BLaER1 (cell line): Measurements from ENCODE around the gene CLRN3.

Experiments
- H3K27ac ChIP-seq: shearing (Covaris generic); formaldehyde crosslinking; 2 replicates; pipeline ENCODE4 v1.8.1; 2022
- H3K27me3 ChIP-seq: shearing (Covaris generic); formaldehyde crosslinking; 2 replicates; pipeline ENCODE4 v1.8.1; 2022
- H3K36me3 ChIP-seq: shearing (Covaris generic); formaldehyde crosslinking; 2 replicates; pipeline ENCODE4 v1.8.1; 2022
- H3K4me1 ChIP-seq: shearing (Covaris generic); formaldehyde crosslinking; 2 replicates; pipeline ENCODE4 v1.8.1; 2022
- H3K4me2 ChIP-seq: shearing (Covaris generic); formaldehyde crosslinking; 2 replicates; pipeline ENCODE4 v1.8.1; 2022
- H3K4me3 ChIP-seq: shearing (Covaris generic); formaldehyde crosslinking; 2 replicates; pipeline ENCODE4 v1.8.1; 2022
- H3K9ac ChIP-seq: shearing (Covaris generic); formaldehyde crosslinking; 2 replicates; pipeline ENCODE4 v1.8.1; 2022
- H3K9me3 ChIP-seq: shearing (Covaris generic); formaldehyde crosslinking; 2 replicates; pipeline ENCODE4 v1.8.1; 2022
- H4K20me1 ChIP-seq: shearing (Covaris generic); formaldehyde crosslinking; 2 replicates; pipeline ENCODE4 v1.8.1; 2022
- Cebpa-rat ChIP-seq: shearing (Covaris generic); IDR thresholded peaks from 2 replicates; pipeline ENCODE4 v1.8.1; 2022

CLRN3 gene

GRCh38 chr10:127888521-127889312 lies 4.0 kb downstream of the CLRN3 start:
- Histone ChIP-seq H3K9me3 (no peaks in the 10 kb centered on the region), H4K20me1 (no peaks in the 10 kb centered on the region), H3K4me1 (peaks cover 13% of the 10 kb centered on the region), H3K9ac (no peak overlapping the region), H3K4me3 (no peak overlapping the region), H3K36me3 (no peaks in the 10 kb centered on the region), H3K27ac (no peak overlapping the region), H3K4me2 (no peak overlapping the region), H3K27me3 (no peaks in the 10 kb centered on the region)
- no peak for TF ChIP-seq Cebpa-rat

- no peaks in the 10 kb centered on the region for H3K27me3 ChIP-seq
- no peak overlapping the region for H3K4me3 ChIP-seq
- no peak for TF ChIP-seq Cebpa-rat
- H3K4me2 ChIP-seq = no peak overlapping the region
- no peak overlapping the region for H3K9ac ChIP-seq
- no peaks in the 10 kb centered on the region for H3K9me3 ChIP-seq
- no peak overlapping the region for H3K27ac ChIP-seq
- no peaks in the 10 kb centered on the region for H4K20me1 ChIP-seq
- no peaks in the 10 kb centered on the region for H3K36me3 ChIP-seq
- peaks cover 16% of the 10 kb centered on the region for H3K4me1 ChIP-seq
Observed at GRCh38 chr10:127887541-127888415, 5.0 kb downstream of the CLRN3 start.

GRCh38 chr10:127886371-127887051 lies 6.2 kb downstream of the CLRN3 start:
- Histone ChIP-seq H3K4me3 (no peak overlapping the region), H3K4me2 (no peak overlapping the region), H3K9ac (no peak overlapping the region), H3K9me3 (no peaks in the 10 kb centered on the region), H4K20me1 (no peaks in the 10 kb centered on the region), H3K27ac (no peak overlapping the region), H3K36me3 (no peaks in the 10 kb centered on the region), H3K4me1 (peaks cover 28% of the 10 kb centered on the region), H3K27me3 (no peaks in the 10 kb centered on the region)
- no peak for TF ChIP-seq Cebpa-rat

DNA sequence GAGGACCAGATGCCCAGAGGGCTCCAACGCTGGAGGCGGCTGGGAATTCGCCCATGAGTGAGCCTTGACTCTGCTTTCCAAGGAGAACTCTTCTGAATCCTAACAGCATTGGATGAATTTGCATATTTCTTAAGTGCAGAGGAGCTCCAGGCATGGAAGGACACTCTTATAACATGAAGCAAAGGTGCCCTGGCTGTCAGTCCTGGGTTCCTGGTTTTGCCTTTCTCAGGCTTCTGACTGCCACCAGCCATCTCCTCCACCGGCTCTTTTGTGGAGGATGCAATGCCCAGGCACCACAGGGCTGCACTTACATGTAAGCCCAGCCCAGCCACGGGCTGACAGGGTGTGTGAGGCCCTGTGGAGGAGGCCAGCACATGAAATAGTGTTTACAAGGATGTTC lies 8.2 kb downstream of the CLRN3 start:
- no peaks in the 10 kb centered on the region for H3K9me3 ChIP-seq
- no peaks in the 10 kb centered on the region for H3K36me3 ChIP-seq
- H3K4me3 ChIP-seq = no peak overlapping the region
- H3K4me1 ChIP-seq = peaks cover 48% of the 10 kb centered on the region
- H3K27ac ChIP-seq = 0 out of 2 replicates have a peak overlapping the region, but pooled peaks have one; percentile 14
- no peaks in the 10 kb centered on the region for H4K20me1 ChIP-seq
- peak overlapping the region; percentile 54; the same call in 1 of the 2 replicates for H3K4me2 ChIP-seq
- no peak for TF ChIP-seq Cebpa-rat
- H3K9ac ChIP-seq = no peak overlapping the region
- no peaks in the 10 kb centered on the region for H3K27me3 ChIP-seq

GRCh38 chr10:127883516-127883915 lies 9.2 kb downstream of the CLRN3 start:
- no peak overlapping the region for H3K4me2 ChIP-seq
- TF ChIP-seq Cebpa-rat = no peak
- peaks cover 54% of the 10 kb centered on the region for H3K4me1 ChIP-seq
- no peak overlapping the region for H3K4me3 ChIP-seq
- no peaks in the 10 kb centered on the region for H3K9me3 ChIP-seq
- H4K20me1 ChIP-seq = no peaks in the 10 kb centered on the region
- no peak overlapping the region for H3K27ac ChIP-seq
- H3K27me3 ChIP-seq = no peaks in the 10 kb centered on the region
- no peak overlapping the region for H3K9ac ChIP-seq
- H3K36me3 ChIP-seq = no peaks in the 10 kb centered on the region

- H4K20me1 ChIP-seq = no peaks in the 10 kb centered on the region
Observed at GRCh38 chr10:127882801-127883459, 9.8 kb downstream of the CLRN3 start.

GRCh38 chr10:127882391-127882790 lies 10.3 kb downstream of the CLRN3 start:
- Histone ChIP-seq H3K4me2 (peak overlapping the region; percentile 83), H3K36me3 (no peaks in the 10 kb centered on the region), H4K20me1 (no peaks in the 10 kb centered on the region), H3K9me3 (no peaks in the 10 kb centered on the region), H3K9ac (no peak overlapping the region), H3K4me1 (peaks cover 54% of the 10 kb centered on the region), H3K27ac (0 out of 2 replicates have a peak overlapping the region, but pooled peaks have one; percentile 1), H3K27me3 (no peaks in the 10 kb centered on the region), H3K4me3 (no peak overlapping the region)
- TF ChIP-seq Cebpa-rat = no peak

More at GRCh38 chr10:127882801-127883459, 9.8 kb downstream of the CLRN3 start:
- H3K27ac ChIP-seq = 0 out of 2 replicates have a peak overlapping the region, but pooled peaks have one; percentile 1
- no peaks in the 10 kb centered on the region for H3K36me3 ChIP-seq
- H3K4me3 ChIP-seq = no peak overlapping the region
- H3K9ac ChIP-seq = no peak overlapping the region
- H3K27me3 ChIP-seq = no peaks in the 10 kb centered on the region
- no peak for TF ChIP-seq Cebpa-rat
- peaks cover 54% of the 10 kb centered on the region for H3K4me1 ChIP-seq
- H3K4me2 ChIP-seq = peak overlapping the region; percentile 83
- no peaks in the 10 kb centered on the region for H3K9me3 ChIP-seq

- H3K9ac ChIP-seq = peak overlapping the region; percentile 52
- no peak overlapping the region for H3K4me3 ChIP-seq
- H3K36me3 ChIP-seq = no peaks in the 10 kb centered on the region
- H3K4me1 ChIP-seq = peaks cover 54% of the 10 kb centered on the region
- no peaks in the 10 kb centered on the region for H4K20me1 ChIP-seq
- no peak for TF ChIP-seq Cebpa-rat
- peak overlapping the region; percentile 83 for H3K4me2 ChIP-seq
- peak overlapping the region; percentile 82 for H3K27ac ChIP-seq
- H3K9me3 ChIP-seq = no peaks in the 10 kb centered on the region
- H3K27me3 ChIP-seq = no peaks in the 10 kb centered on the region
Observed at GRCh38 chr10:127881262-127881661, 11.5 kb downstream of the CLRN3 start.

GRCh38 chr10:127880557-127880956 lies 12.2 kb downstream of the CLRN3 start:
- H3K27ac ChIP-seq = peak overlapping the region; percentile 82
- peaks cover 53% of the 10 kb centered on the region for H3K4me1 ChIP-seq
- peak overlapping the region; percentile 83 for H3K4me2 ChIP-seq
- no peak for TF ChIP-seq Cebpa-rat
- H3K4me3 ChIP-seq = no peak overlapping the region
- no peaks in the 10 kb centered on the region for H4K20me1 ChIP-seq
- H3K9ac ChIP-seq = peak overlapping the region; percentile 52
- no peaks in the 10 kb centered on the region for H3K9me3 ChIP-seq
- H3K36me3 ChIP-seq = no peaks in the 10 kb centered on the region
- H3K27me3 ChIP-seq = no peaks in the 10 kb centered on the region
